Sigmoid colon (tissue), 4 donors: Measurements from ENCODE around the gene DNAH6.

Experiments
- CTCF ChIP-seq, 4 experiments: fragments of 450-650 bp in 3 of 4; fragments of 200-600 bp in 1 of 4; IDR thresholded peaks; one replicate each; pipeline ENCODE4 v1.5.1; 2016 to 2019; ENCODE audit warnings: antibody characterized with exemption in 4 of 4, mild to moderate bottlenecking in 3 of 4, moderate library complexity in 2 of 4
- EP300 ChIP-seq, 4 donors: sonication (generic); formaldehyde crosslinking; IDR thresholded peaks; one replicate each; pipeline ENCODE4 v1.6.1; 2017; ENCODE audit warnings: antibody characterized with exemption in 4 of 4
- POLR2A ChIP-seq, 2 donors: fragments of 450-650 bp; IDR thresholded peaks; one replicate each; pipeline ENCODE4 v1.6.1; 2016; ENCODE audit warnings: antibody characterized with exemption in 2 of 2, mild to moderate bottlenecking in 2 of 2, moderate library complexity in 2 of 2
- POLR2AphosphoS5 ChIP-seq, 4 donors: sonication (generic); formaldehyde crosslinking; IDR thresholded peaks; one replicate each; pipeline ENCODE4 v1.6.1; 2017; ENCODE audit warnings: antibody characterized with exemption in 4 of 4

GRCh38 chr2:84496386-84496785 lies 19.9 kb upstream of the DNAH6 start:
- TF ChIP-seq CTCF (IDR thresholded peaks at IDR 0.05) (no peak), POLR2AphosphoS5 (IDR thresholded peaks at IDR 0.05) (no peak), POLR2A (IDR thresholded peaks at IDR 0.05) (no peak), EP300 (IDR thresholded peaks at IDR 0.05) (no peak)
